Cardiac muscle cell (in vitro differentiated cells and primary cell): ENCODE data around the gene CBARP. TPM values are rescaled to one million over a fixed set of nuclear protein-coding genes. Genes with fewer than 3 reads are reported as not detected.

ENCODE experiments used
- DNase-seq, 2 donors: peaks; one replicate each; pipeline versions ENCODE4 v3.0.0 to v3.0.0-alpha.2; 2010 to 2017; ENCODE audit warnings: low read depth in 1 of 2, low spot score in 1 of 2
- H3K27ac ChIP-seq: fragments of 200-600 bp; sonication (generic); 2 replicates; pipeline ENCODE4 v1.5.1; 2016
- H3K27me3 ChIP-seq: fragments of 200-600 bp; sonication (generic); 2 replicates; pipeline ENCODE4 v1.6.0; 2016; ENCODE audit warnings: control low read depth
- H3K36me3 ChIP-seq: fragments of 200-600 bp; sonication (generic); 2 replicates; pipeline ENCODE4 v1.5.1; 2016; ENCODE audit warnings: control low read depth
- H3K4me1 ChIP-seq: fragments of 200-600 bp; sonication (generic); 2 replicates; pipeline ENCODE4 v1.8.1; 2017; ENCODE audit warnings: low read depth, mild to moderate bottlenecking, mixed run types
- H3K4me3 ChIP-seq: fragments of 200-600 bp; sonication (generic); 2 replicates; pipeline ENCODE4 v1.5.1; 2016; ENCODE audit warnings: mild to moderate bottlenecking
- H3K9me3 ChIP-seq: fragments of 200-600 bp; sonication (generic); 2 replicates; pipeline ENCODE4 v1.5.1; 2017; ENCODE audit warnings: low read depth, mild to moderate bottlenecking, control low read depth
- polyA plus RNA-seq: library from polyadenylated mRNA; unstranded; fragments of >200 nt; fragmentation: Nextera tagmentation; extraction: Ambion mirVana; gene quantifications from 2 replicates; pipeline ENCODE4 v1.2.1, GENCODE V29; 2016
- total RNA-seq: library from RNA; depleted of rRNA; stranded (reverse); fragments of >200 nt; gene quantifications from 2 replicates; pipeline ENCODE4 v1.2.3, GENCODE V29; 2016
- TF ChIP-seq, protein P1 (sequence below): IDR thresholded peaks from 2 replicates; pipeline ENCODE4 v1.5.1; 2012; ENCODE audit warnings: low read depth, mild to moderate bottlenecking, low read length

Gene CBARP
- total and polyA plus RNA-seq, 2 experiments from 2014 or later: 22.1 to 29.1 TPM

DNA sequence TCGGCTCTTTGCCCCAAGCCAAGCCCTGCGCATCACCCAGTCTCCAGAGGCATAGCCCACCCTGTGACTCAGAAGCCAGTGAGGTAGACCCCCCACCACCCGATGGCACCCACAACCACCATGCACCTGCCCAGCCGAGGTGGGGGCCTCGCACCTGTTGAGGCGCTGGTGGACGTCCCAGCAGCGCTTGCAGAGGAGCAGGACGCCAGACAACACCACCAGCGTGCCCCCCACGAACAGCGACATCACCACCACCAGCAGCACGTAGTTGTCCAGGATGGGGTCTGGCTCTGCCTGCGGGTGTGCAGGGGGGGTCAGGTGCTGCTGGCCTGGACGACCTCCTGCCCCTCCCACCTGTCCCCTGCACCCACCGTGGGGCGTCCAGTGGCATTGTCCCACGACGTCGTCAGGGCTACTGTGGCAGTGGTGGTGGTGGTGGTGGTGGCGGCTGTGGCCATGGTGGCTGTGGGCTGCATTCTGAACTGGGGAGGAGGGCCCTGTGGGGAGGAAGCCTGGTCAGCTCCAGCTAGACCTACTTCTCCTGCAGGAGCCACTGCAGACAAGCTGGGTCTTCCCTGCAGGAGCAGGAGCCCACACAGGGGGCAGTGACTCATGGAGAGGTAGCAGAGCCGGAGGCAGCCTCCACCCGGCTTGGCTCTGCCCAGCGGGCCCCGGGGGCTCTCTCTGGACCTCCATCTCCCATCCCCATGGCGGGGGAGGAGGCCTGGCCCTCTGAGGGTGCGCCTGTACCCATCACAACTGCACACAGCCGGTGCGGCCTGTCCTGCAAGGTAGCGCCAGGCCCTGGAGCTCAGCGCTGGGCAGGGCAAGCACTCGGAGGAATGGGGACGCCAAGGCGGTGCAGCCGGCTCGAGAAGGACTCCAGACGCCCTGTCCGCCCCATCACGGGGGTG is 1.9 kb downstream of the CBARP start:
- Histone ChIP-seq H3K4me3 (no peak overlapping the region), H3K36me3 (peaks cover 6% of the 10 kb centered on the region), H3K27me3 (no peaks in the 10 kb centered on the region), H3K4me1 (peaks cover 39% of the 10 kb centered on the region), H3K27ac (no peak overlapping the region), H3K9me3 (no peaks in the 10 kb centered on the region)
- TF ChIP-seq, protein P1, sequence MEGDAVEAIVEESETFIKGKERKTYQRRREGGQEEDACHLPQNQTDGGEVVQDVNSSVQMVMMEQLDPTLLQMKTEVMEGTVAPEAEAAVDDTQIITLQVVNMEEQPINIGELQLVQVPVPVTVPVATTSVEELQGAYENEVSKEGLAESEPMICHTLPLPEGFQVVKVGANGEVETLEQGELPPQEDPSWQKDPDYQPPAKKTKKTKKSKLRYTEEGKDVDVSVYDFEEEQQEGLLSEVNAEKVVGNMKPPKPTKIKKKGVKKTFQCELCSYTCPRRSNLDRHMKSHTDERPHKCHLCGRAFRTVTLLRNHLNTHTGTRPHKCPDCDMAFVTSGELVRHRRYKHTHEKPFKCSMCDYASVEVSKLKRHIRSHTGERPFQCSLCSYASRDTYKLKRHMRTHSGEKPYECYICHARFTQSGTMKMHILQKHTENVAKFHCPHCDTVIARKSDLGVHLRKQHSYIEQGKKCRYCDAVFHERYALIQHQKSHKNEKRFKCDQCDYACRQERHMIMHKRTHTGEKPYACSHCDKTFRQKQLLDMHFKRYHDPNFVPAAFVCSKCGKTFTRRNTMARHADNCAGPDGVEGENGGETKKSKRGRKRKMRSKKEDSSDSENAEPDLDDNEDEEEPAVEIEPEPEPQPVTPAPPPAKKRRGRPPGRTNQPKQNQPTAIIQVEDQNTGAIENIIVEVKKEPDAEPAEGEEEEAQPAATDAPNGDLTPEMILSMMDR: no peak
- no peak for DNase-seq

DNA sequence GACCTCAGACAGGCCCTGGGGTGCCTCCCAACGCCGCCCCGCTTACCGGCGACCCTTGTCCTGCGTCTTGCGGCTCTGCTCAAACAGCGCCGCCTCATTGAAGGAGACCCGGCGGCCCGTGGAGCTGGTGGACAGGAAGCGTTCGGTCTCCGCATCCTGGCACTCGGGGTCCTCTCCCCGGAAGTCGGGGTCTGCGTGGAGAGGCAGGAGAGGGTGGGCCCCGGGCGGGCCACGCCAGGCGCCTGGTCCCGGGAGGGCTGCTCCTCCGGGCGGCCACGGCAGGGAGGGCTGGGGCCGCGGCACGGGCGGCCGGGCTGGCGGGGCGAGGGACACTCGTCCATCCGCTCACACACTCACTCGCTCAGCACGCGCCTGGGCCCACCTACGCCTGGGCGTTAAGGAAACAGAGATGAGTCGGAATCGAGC is 2.8 kb downstream of the CBARP start:
- Histone ChIP-seq H3K36me3 (peaks cover 6% of the 10 kb centered on the region), H3K27ac (no peak overlapping the region), H3K4me1 (peaks cover 44% of the 10 kb centered on the region), H3K27me3 (no peaks in the 10 kb centered on the region), H3K9me3 (no peaks in the 10 kb centered on the region), H3K4me3 (no peak overlapping the region)
- no peak for DNase-seq
- TF ChIP-seq, protein P1: no peak

DNA sequence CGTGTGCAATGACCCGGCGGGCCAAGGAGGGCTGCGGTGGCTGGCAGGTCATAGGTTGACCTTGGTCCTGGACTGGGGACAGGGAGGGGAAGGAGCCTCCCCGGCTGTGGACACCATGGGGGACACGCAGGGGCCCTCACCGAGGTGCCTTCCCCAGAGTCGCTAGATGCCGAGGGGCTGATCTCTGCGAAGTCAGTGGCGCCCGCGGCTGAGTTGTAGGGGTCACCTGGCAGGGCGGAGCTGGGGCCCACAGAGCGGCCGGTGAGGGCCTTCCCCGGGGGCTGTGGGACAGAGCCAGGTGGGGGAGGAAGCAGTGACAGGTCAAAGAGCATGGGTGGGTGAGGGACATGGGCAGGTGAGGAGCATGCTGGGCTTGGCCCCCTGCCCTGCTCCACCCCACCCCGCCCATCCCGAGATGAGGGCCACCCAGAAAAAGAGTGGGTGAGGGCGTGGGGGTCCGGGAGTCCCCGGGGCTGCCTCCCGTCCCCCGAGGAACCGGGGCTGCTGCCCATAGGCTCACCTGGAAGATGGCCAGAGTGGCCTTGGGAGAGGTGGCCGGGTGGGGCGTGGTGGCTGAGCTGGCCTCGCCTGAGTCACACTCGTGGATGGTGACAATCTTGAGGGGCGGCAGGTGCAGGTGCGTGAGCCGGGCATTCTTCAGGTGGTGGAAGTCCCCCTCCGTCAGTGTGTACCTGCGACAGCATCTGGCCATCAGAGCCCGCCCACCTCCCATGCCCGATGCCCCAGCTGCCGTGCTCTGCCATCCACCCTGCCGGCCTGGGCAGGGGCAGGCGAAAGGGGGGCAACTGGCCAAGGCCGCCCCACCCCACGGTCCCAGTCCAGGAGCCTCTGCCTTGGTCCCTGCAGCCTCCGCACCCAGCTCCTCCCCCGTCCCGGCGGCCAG is 3.5 kb downstream of the CBARP start:
- H3K36me3 ChIP-seq: peaks cover 6% of the 10 kb centered on the region
- TF ChIP-seq, protein P1: no peak

DNA sequence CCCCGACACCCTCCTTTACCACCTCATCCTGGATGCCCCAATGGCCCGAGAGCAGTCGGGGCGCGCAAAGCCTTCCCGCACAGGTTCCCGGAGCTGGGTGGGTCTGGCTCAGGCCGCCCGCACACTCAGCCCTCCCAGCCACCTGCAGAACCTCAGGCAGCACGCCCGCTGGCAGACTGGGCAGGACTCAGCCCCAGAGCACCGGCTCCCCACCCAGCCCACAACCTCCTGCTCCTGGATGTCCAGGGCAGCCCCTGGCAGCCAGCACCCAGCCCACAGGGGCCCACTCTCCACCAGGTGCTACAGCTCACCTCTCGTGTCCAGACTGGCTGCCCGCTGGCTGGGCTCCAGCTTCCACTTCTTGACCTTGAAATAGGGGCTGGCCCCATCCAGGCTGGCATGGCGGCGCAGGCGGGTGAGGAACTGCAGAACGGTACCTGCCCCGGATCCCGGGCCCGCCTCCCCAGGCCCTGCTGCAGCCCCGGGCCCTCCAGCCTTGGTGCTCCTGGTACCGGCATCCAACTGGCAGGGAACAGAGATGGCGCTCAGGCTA is 4.6 kb downstream of the CBARP start:
- no peaks in the 10 kb centered on the region for H3K27me3 ChIP-seq

More for the DNA sequence above, 3.5 kb downstream of the CBARP start:
- DNase-seq: no peak
- Histone ChIP-seq H3K4me3 (no peak overlapping the region), H3K9me3 (no peaks in the 10 kb centered on the region), H3K4me1 (peaks cover 40% of the 10 kb centered on the region), H3K27ac (peak overlapping the region; percentile 81), H3K27me3 (no peaks in the 10 kb centered on the region)

More for the DNA sequence above, 4.6 kb downstream of the CBARP start:
- no peak for DNase-seq
- Histone ChIP-seq H3K9me3 (no peaks in the 10 kb centered on the region), H3K4me3 (no peak overlapping the region), H3K4me1 (peaks cover 35% of the 10 kb centered on the region), H3K27ac (peak overlapping the region; percentile 81), H3K36me3 (peaks cover 7% of the 10 kb centered on the region)
- TF ChIP-seq, protein P1: no peak
